ENCODE measurements around the gene TENM3.

TENM3 gene

DNA sequence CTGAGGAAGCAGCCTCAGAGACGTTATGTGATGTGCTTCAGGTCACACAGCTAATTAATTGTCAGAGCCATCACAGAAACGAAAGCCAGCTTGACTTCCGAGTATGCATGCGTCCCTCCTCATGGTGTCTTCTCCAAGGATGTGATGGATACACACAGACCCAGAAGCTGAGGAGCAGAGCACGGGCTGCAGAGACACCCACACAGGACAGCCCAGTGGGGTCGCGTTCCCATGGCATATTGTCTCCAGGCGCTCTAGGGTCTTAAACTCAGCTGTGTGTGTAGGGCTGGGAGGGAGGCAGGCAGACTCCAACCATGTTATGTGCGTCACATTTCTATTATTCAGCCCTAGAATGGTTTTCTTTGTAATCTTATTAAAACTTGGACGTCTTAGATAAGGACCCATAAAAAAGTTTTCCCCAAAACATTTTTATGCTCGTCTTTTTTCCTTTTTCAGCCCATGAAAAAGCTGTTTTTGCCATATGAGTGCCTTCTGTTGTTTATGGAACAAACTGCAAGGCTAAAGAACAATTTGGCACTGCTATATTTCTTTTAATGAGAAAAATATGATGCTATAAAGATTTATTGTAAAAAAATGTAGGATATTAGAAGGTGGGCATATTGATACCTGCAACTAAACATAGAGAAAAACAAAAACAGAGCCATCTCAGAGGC lies 48.5 kb downstream of the TENM3 start:
- DNase-seq = no peak

DNA sequence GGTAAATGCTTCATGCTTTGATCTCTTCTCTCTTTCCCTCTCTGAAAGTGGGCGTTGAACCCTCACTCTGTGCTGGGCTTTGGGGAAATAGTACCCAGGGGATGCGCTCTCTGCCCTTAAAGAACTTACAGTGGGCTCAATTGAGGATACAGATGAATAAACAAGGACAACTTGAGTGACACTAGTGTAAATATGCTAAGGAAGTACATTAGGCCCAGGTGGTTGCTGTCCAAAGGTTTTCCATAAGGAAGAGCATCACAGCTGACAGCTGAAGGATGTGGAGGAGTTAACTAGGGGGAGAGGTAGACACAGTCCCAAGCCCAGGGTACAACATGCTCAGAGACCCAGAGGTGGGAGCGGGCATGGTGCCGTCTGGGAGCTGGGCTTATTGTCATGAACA lies 49.4 kb downstream of the TENM3 start:
- DNase-seq = no peak

- DNase-seq = no peak
Observed at GRCh38 chr4:182293691-182294255, 50.6 kb downstream of the TENM3 start.

DNA sequence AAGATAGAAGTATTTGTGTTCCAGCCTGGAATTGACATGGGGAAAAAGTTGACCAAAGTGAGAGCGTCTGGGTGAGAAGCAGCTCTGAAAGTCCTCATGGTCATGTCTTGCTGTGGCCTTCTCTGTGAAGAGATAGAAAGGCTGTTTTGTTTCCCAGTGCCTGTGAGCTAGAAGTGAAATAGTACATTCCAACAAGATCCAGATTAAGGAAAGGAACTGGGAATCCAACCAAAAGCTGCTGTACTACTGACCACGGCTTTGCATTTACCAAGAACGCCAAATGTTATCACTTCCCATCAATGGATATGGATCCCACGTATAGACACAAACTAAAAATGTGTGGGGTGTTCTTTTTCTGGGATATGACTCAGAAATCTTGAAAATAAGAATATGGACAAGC lies 51.2 kb downstream of the TENM3 start:
- DNase-seq = no peak

- DNase-seq = no peak
Observed at GRCh38 chr4:182297659-182298058, 54.5 kb downstream of the TENM3 start.

GRCh38 chr4:182301736-182302135 lies 58.5 kb downstream of the TENM3 start:
- DNase-seq = no peak

- DNase-seq = no peak
Observed at GRCh38 chr4:182303847-182304246, 60.6 kb downstream of the TENM3 start.

- DNase-seq = no peak
Observed at GRCh38 chr4:182306792-182307507, 63.7 kb downstream of the TENM3 start.

DNA sequence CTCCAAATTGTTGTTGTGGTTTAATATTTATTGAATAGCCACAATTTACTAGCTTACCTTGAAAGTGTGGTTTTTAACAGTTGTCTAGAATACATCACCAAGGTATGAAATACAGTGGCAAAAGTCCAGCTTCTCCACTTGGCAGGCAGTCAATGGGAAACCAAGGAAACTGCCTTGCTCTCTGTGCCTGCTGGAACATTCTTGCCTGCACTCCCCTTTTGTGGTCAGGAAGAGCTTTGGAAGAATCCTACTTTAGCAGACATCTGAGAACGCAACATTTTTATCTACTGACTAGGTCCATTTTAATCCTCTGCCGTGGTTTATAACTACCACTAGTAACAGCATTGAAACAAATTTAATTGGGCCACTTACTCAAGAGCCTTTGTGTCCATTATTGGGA lies 64.5 kb downstream of the TENM3 start:
- DNase-seq = no peak

- DNase-seq = no peak
Observed at GRCh38 chr4:182309877-182310276, 66.7 kb downstream of the TENM3 start.

GRCh38 chr4:182310316-182310715 lies 67.1 kb downstream of the TENM3 start:
- no peak for DNase-seq

DNA sequence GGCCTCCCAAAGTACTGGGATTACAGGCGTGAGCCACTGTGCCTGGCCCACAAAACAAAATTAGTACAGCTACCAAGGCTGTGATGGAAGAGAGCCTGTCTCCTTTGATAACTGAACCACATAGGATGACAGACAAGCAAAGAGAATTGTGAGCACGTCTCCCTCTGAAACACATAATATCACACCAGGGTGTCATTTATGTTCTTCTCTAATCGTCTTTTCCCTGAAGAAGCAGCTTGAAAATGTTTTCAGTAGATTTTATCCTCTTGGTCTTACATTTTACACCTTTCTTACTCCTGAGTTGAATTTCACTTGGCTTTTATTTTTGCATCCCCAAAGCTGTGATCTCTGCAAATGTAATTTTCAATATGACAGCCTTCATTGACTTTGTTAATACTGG lies 67.8 kb downstream of the TENM3 start:
- no peak for DNase-seq

DNA sequence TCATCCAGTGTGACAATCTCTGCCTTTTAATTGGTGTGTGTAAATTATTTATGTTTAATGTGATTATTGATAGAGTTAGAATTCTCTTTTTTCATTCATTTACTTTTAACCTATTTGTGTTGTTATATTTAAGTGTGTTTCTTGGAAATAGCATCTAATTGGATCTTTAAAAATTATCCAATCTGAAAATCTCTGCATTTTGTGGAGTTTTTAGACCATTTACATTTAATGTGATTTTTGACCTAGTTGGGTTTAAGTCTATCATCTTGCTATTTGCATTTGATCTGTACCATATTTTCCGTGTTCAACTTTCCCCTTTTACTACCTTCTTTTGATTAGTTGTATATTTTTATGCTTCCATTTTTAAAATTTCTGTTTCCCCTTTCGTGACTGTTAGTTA lies 71.3 kb downstream of the TENM3 start:
- DNase-seq = no peak

DNA sequence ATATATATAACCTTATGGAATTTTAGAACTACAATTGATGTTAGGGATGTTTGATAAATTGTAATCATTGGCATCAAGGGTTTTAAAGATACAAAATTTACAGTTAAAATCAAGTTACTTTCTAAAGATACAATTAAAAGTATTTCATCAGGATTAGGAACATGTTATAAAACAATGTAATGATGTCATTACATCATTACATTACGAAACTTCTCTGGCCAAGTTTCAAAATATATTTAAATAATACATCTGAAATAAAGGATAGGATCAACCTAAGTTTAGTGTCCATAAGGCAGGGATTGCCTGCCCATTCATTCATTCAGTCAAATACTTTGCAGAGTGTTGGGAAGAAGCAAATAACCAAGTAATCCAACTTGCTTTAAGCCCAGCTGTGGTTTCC lies 75.1 kb downstream of the TENM3 start:
- no peak for DNase-seq

- DNase-seq = no peak
Observed at GRCh38 chr4:182320092-182320491, 76.9 kb downstream of the TENM3 start.

GRCh38 chr4:182320580-182320979 lies 77.4 kb downstream of the TENM3 start:
- DNase-seq = no peak

GRCh38 chr4:182324282-182324681 lies 81.1 kb downstream of the TENM3 start:
- DNase-seq = no peak

DNA sequence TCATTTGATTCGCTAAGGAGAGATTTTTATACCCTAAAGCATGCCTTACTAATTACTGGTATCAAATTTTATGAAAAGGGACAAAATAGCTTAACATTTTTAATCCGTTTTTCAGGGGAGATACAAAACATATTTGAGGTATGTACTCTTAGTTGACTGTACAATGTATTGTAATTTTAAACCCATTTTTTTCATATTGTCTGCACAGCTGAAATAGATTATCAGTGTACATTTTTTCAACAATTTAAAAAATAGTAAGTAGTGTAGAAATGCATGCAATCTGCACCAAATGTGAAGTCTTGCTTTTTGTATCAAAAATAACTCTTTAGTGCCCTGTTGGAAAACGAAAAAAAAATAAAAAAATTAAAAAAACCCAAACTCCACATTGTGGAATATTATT lies 82.2 kb downstream of the TENM3 start:
- no peak for DNase-seq

DNA sequence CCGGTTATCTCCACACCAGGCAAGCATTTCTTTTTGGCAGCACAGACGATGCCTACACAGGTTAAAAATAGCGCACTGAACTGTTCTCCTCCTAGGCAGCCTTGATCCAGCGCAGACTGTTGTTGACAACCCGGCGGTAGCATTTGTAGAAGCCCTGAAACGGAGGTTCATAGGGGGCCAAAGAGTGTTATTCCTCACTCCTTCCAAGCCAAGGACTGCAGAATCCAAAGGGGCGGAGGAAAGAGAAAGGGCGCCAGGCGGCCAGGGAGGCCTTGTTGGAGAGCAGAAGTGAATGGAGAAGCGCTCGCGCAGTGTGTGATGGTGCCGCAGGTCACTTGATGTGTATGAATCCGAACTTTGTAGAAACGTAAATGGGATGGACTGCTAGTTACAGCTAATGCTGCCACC lies 82.7 kb downstream of the TENM3 start:
- no peak for DNase-seq

- no peak for DNase-seq
Observed at GRCh38 chr4:182328505-182328904, 85.3 kb downstream of the TENM3 start.

DNA sequence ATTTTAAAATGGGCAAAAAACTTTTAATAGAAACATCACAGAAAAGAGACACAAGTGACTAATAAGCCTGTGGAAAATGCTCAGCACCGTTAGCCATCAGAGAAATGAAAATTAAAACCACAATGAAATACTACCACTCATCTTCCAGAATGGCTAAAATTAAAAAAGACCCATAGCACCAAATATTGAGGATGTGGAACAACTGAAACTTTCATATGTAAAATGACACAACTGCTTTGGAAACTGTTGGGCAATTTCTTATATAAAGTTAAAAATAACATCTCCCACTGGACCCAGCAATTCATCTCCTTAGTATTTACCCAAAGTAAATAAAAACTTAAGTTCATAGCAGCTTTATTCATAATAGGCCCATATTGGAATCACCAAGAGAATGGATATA lies 94.2 kb downstream of the TENM3 start:
- DNase-seq = no peak

DNA sequence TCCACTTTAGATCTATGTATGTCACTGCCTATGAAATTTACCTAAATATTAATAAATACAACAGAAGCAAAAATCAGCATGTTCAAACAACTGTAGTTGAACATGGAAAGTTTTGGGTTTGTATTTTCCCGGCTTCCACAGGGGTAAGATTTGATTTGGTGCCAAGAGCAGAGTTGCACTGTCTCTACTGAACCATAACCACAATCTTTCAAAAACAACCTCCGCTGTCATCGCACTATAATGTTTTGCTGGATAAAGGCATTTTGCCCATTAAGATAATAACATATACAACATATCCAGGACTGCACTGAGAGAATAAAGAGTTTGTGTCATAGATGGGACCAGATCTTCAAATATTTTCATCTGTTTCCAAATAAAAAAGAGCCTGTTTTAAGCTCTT lies 94.9 kb downstream of the TENM3 start:
- no peak for DNase-seq

DNA sequence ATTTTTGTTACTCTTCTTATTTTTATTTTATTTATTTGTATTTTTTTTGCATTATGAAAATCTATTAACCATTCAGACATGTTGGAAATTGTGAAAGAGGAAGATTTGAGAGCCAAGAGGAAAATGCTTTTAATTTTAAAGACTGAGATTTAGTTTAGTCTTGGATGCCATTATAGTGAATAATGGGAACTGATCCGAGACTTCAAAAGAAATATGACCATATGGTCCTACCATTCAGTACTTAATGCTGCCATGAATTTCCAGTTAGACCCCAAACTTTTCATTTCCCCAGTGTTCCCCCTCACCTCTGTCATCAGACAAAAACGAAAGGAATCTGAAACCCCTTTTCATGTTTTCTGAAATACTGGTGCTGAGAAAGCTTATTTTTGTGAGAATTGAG lies 95.5 kb downstream of the TENM3 start:
- no peak for DNase-seq

GRCh38 chr4:182339221-182339641 lies 96.0 kb downstream of the TENM3 start:
- DNase-seq = no peak

- no peak for DNase-seq
Observed at GRCh38 chr4:182343453-182343852, 100.3 kb downstream of the TENM3 start.

Data from NCI-H2081 treated with DMSO at 0.1 percent for 48 hours (cell line).